Large intestine (tissue), 3 donors: ENCODE results near the gene RAB9A. TPM values are rescaled to one million over a fixed set of nuclear protein-coding genes. Genes with fewer than 3 reads are reported as not detected.
"Not testable (repeated sequence)": the region's sequence is repeated elsewhere in the genome, so short reads cannot be mapped to it uniquely, and the experiment has no call there.

ENCODE experiments used
- DNase-seq, 2 donors: peaks; one replicate each; pipeline versions ENCODE4 v3.0.0 to v3.0.0-alpha.2; 2013
- H3K27ac ChIP-seq: one replicate; pipeline ENCODE4 v1.5.1; 2013; ENCODE audit warnings: low read length
- H3K27me3 ChIP-seq: 2 replicates; pipeline ENCODE4 v1.6.1; 2013; ENCODE audit warnings: low read length; ENCODE audit not compliant: control insufficient read depth, insufficient read depth
- H3K36me3 ChIP-seq: 2 replicates; pipeline ENCODE4 v1.6.1; 2013; ENCODE audit warnings: low read length; ENCODE audit not compliant: control insufficient read depth, insufficient read depth
- H3K4me1 ChIP-seq: one replicate; pipeline ENCODE4 v1.6.1; 2013; ENCODE audit warnings: low read length; ENCODE audit not compliant: control insufficient read depth, insufficient read depth
- H3K4me3 ChIP-seq: one replicate; pipeline ENCODE4 v1.5.1; 2013; ENCODE audit warnings: low read length
- H3K9me3 ChIP-seq: one replicate; pipeline ENCODE4 v1.6.1; 2013; ENCODE audit warnings: mild to moderate bottlenecking, low read depth, low read length, moderate library complexity; ENCODE audit not compliant: control insufficient read depth
- WGBS: methylation state at CpG from one replicate; pipeline ENCODE4 v1.1.5; 2013; ENCODE audit warnings: low lambda C conversion rate; ENCODE audit not compliant: insufficient coverage; 5-methylcytosine and 5-hydroxymethylcytosine counted together
- polyA plus RNA-seq: library from polyadenylated mRNA; unstranded; fragments of 120-200 nt; gene quantifications from one replicate; pipeline ENCODE4 v1.2.1, GENCODE V29; 2013

The RAB9A gene
- polyA plus RNA-seq, 1 donor, result 22.6 TPM

- peak overlapping the region; percentile 16 for H3K27ac ChIP-seq
- no peaks in the 10 kb centered on the region for H3K4me1 ChIP-seq
- no CpG with 5 or more reads among the region's 7 CpGs for WGBS
- DNase-seq, result no peak
- H3K9me3 ChIP-seq, result no peaks in the 10 kb centered on the region
- H3K4me3 ChIP-seq, result no peak overlapping the region
- H3K36me3 ChIP-seq, result peaks cover 12% of the 10 kb centered on the region
- H3K27me3 ChIP-seq, result no peaks in the 10 kb centered on the region
Measured at GRCh38 chrX:13717700-13718472, 29.0 kb downstream of the RAB9A start.

- no peaks in the 10 kb centered on the region for H3K9me3 ChIP-seq
- DNase-seq, result no peak
- no peaks in the 10 kb centered on the region for H3K27me3 ChIP-seq
- H3K4me1 ChIP-seq, result no peaks in the 10 kb centered on the region
- H3K36me3 ChIP-seq, result peaks cover 12% of the 10 kb centered on the region
- no peak overlapping the region for H3K4me3 ChIP-seq
- no CpG with 5 or more reads among the region's 3 CpGs for WGBS
- H3K27ac ChIP-seq, result no peak overlapping the region
Measured at GRCh38 chrX:13719192-13719856, 30.4 kb downstream of the RAB9A start.

GRCh38 chrX:13721371-13721770 lies 32.4 kb downstream of the RAB9A start:
- no peak for DNase-seq
- Histone ChIP-seq H3K36me3 (peaks cover 8% of the 10 kb centered on the region), H3K27me3 (no peaks in the 10 kb centered on the region), H3K27ac (no peak overlapping the region), H3K4me1 (no peaks in the 10 kb centered on the region), H3K9me3 (no peaks in the 10 kb centered on the region), H3K4me3 (no peak overlapping the region)
- no CpG with 5 or more reads among the region's 4 CpGs for WGBS

- DNase-seq, result peak in 1 of 2 donors; percentile 34
- Histone ChIP-seq H3K27ac (peak overlapping the region; percentile 29), H3K4me1 (no peaks in the 10 kb centered on the region), H3K36me3 (peaks cover 6% of the 10 kb centered on the region), H3K4me3 (no peak overlapping the region), H3K9me3 (no peaks in the 10 kb centered on the region), H3K27me3 (no peaks in the 10 kb centered on the region)
- WGBS, result 0% methylated on average over 1 of the region's 7 CpGs
Measured at GRCh38 chrX:13721819-13722519, 33.0 kb downstream of the RAB9A start.

- not testable (repeated sequence) for H3K36me3 ChIP-seq, H3K27ac ChIP-seq, H3K9me3 ChIP-seq, H3K4me3 ChIP-seq, H3K27me3 ChIP-seq, H3K4me1 ChIP-seq, DNase-seq
- no CpG with 5 or more reads among the region's 9 CpGs for WGBS
Measured at GRCh38 chrX:13724878-13725277, 36.0 kb downstream of the RAB9A start.

GRCh38 chrX:13726583-13726982 lies 37.7 kb downstream of the RAB9A start:
- H3K36me3 ChIP-seq, H3K27ac ChIP-seq, DNase-seq, H3K27me3 ChIP-seq, H3K9me3 ChIP-seq, H3K4me3 ChIP-seq, H3K4me1 ChIP-seq: not testable (repeated sequence)
- WGBS, result no CpG with 5 or more reads among the region's 2 CpGs

GRCh38 chrX:13730523-13730922 lies 41.6 kb downstream of the RAB9A start:
- H3K36me3 ChIP-seq, H3K9me3 ChIP-seq, H3K4me3 ChIP-seq, DNase-seq, H3K27me3 ChIP-seq, H3K4me1 ChIP-seq, H3K27ac ChIP-seq: not testable (repeated sequence)
- WGBS, result no CpG with 5 or more reads among the region's 1 CpG

GRCh38 chrX:13732246-13733067 lies 43.5 kb downstream of the RAB9A start:
- 100% methylated on average over 1 of the region's 7 CpGs for WGBS
- DNase-seq, result no peak
- H3K9me3 ChIP-seq, result no peaks in the 10 kb centered on the region
- peaks cover 2% of the 10 kb centered on the region for H3K36me3 ChIP-seq
- no peak overlapping the region for H3K27ac ChIP-seq
- peaks cover 6% of the 10 kb centered on the region for H3K4me1 ChIP-seq
- no peaks in the 10 kb centered on the region for H3K27me3 ChIP-seq
- no peak overlapping the region for H3K4me3 ChIP-seq

- WGBS, result 50% methylated on average over 1 of the region's 4 CpGs
- H3K4me1 ChIP-seq, result peaks cover 6% of the 10 kb centered on the region
Measured at GRCh38 chrX:13733506-13733905, 44.6 kb downstream of the RAB9A start.

More at GRCh38 chrX:13733506-13733905, 44.6 kb downstream of the RAB9A start:
- no peak for DNase-seq
- peaks cover 2% of the 10 kb centered on the region for H3K36me3 ChIP-seq
- peak overlapping the region; percentile 93 for H3K4me3 ChIP-seq
- no peaks in the 10 kb centered on the region for H3K9me3 ChIP-seq
- H3K27me3 ChIP-seq, result no peaks in the 10 kb centered on the region
- H3K27ac ChIP-seq, result peak overlapping the region; percentile 93
